Mammary epithelial cell (primary cell): ENCODE results near the gene FAM171A2.

Experiments used
- EZH2 ChIP-seq: IDR thresholded peaks from 2 replicates; pipeline ENCODE4 v1.6.1; 2012; ENCODE audit warnings: low read length, inconsistent platforms, borderline replicate concordance
- TF ChIP-seq, protein P1 (sequence below), 2 donors: IDR thresholded peaks in 1 of 2; conservative IDR thresholded peaks in 1 of 2; 2 replicates each; pipeline ENCODE4 v1.5.1; 2011 to 2012; ENCODE audit warnings: inconsistent platforms in 2 of 2, low read length in 2 of 2, mild to moderate bottlenecking in 2 of 2, control low read depth in 1 of 2, low read depth in 1 of 2; ENCODE audit not compliant: insufficient read depth in 1 of 2; ENCODE audit errors: extremely low read depth in 1 of 2

DNA sequence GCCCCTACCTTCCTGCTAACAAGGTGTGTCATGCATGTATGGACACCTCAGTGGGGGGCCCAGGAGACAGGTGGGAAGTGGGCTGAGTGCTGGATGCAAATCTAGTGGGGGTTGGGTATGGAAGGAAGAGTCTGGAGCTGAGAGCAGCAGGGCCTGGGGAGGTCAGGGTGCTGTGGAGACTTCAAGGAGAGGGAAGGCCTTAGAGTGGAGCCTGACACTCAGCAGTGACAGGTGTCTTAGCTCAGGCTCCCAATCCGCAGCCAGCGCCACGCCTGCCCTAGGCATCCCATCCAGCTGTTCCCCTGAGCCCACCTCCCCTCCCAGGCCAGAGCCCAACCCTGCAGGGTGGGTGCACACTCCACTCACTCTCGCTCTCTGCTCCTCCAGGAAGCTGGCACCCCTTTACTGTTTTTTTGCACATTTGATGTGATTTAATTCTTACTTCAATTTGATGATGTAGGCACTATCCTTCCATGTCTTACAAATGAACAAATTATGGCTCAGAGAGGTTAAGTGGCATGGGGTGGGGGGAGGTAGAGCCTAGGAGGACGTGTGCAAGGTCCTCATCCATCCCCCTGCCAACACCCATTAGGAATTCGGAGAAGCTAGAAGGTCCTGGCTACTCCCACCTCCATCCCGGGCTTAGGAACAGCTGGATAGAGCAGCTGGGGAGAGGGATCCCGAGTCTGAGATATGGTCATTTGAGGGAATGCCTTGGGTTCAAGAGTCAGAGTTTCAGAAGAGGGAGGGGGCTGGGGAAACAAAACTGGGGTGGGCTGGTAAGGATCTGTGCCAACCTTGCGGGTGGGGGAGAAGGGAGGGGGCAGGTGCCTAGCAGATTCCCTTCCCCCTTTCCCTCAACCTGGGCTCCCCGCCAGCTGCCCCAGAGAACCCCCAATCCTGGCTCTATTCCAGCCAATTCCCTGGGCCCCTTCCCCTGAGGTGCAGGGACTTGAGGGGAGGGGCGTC is 2.1 kb downstream of the FAM171A2 start:
- TF ChIP-seq, protein P1, sequence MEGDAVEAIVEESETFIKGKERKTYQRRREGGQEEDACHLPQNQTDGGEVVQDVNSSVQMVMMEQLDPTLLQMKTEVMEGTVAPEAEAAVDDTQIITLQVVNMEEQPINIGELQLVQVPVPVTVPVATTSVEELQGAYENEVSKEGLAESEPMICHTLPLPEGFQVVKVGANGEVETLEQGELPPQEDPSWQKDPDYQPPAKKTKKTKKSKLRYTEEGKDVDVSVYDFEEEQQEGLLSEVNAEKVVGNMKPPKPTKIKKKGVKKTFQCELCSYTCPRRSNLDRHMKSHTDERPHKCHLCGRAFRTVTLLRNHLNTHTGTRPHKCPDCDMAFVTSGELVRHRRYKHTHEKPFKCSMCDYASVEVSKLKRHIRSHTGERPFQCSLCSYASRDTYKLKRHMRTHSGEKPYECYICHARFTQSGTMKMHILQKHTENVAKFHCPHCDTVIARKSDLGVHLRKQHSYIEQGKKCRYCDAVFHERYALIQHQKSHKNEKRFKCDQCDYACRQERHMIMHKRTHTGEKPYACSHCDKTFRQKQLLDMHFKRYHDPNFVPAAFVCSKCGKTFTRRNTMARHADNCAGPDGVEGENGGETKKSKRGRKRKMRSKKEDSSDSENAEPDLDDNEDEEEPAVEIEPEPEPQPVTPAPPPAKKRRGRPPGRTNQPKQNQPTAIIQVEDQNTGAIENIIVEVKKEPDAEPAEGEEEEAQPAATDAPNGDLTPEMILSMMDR (conservative IDR thresholded peaks at IDR 0.05 in 1 of 2, IDR thresholded peaks at IDR 0.05 in 1 of 2; ENCODE audit: extremely low read depth in 1 of 2, insufficient read depth in 1 of 2, low read depth in 1 of 2, low read length in 2 of 2) = no peak
- no peak for TF ChIP-seq EZH2
